ENCODE measurements around the gene LIMCH1.

Gene LIMCH1

GRCh38 chr4:41715155-41715554, 177.2 kb downstream of the LIMCH1 start:
- no peak for TF ChIP-seq CTCF (IDR thresholded peaks at IDR 0.05)
- Histone ChIP-seq H3K4me1 (ENCODE audit: control insufficient read depth in 1 of 2, insufficient read depth in 1 of 2, low read depth in 1 of 2, low read length in 1 of 2) (no peaks in the 10 kb centered on the region), H3K36me3 (no peaks in the 10 kb centered on the region), H3K4me3 (ENCODE audit: low read depth in 1 of 2, low read length in 1 of 2) (no peak overlapping the region), H3K27me3 (peaks cover 20% of the 10 kb centered on the region), H3K9me3 (no peaks in the 10 kb centered on the region), H3K27ac (no peak overlapping the region)

GRCh38 chr4:41718907-41719306, 180.9 kb downstream of the LIMCH1 start:
- Histone ChIP-seq H3K27me3 (peaks cover 34% of the 10 kb centered on the region), H3K27ac (no peak overlapping the region), H3K36me3 (no peaks in the 10 kb centered on the region), H3K4me3 (ENCODE audit: low read depth in 1 of 2, low read length in 1 of 2) (no peak overlapping the region), H3K9me3 (no peaks in the 10 kb centered on the region), H3K4me1 (ENCODE audit: control insufficient read depth in 1 of 2, insufficient read depth in 1 of 2, low read depth in 1 of 2, low read length in 1 of 2) (no peaks in the 10 kb centered on the region)
- no peak for TF ChIP-seq CTCF (IDR thresholded peaks at IDR 0.05)

GRCh38 chr4:41719417-41719816, 181.5 kb downstream of the LIMCH1 start:
- no peaks in the 10 kb centered on the region for H3K9me3 ChIP-seq
- H3K36me3 ChIP-seq: no peaks in the 10 kb centered on the region
- no peak overlapping the region for H3K4me3 ChIP-seq (ENCODE audit: low read depth in 1 of 2, low read length in 1 of 2)
- H3K27me3 ChIP-seq: peaks cover 34% of the 10 kb centered on the region
- H3K27ac ChIP-seq: no peak overlapping the region
- no peak for TF ChIP-seq CTCF (IDR thresholded peaks at IDR 0.05)
- no peaks in the 10 kb centered on the region for H3K4me1 ChIP-seq (ENCODE audit: control insufficient read depth in 1 of 2, insufficient read depth in 1 of 2, low read depth in 1 of 2, low read length in 1 of 2)

- H3K27me3 ChIP-seq: peaks cover 20% of the 10 kb centered on the region
- H3K4me1 ChIP-seq (ENCODE audit: control insufficient read depth in 1 of 2, insufficient read depth in 1 of 2, low read depth in 1 of 2, low read length in 1 of 2): no peaks in the 10 kb centered on the region
- no peak overlapping the region for H3K27ac ChIP-seq
- H3K4me3 ChIP-seq (ENCODE audit: low read depth in 1 of 2, low read length in 1 of 2): no peak overlapping the region
- no peaks in the 10 kb centered on the region for H3K9me3 ChIP-seq
- H3K36me3 ChIP-seq: no peaks in the 10 kb centered on the region
- TF ChIP-seq CTCF (IDR thresholded peaks at IDR 0.05): no peak
These were observed 184.2 kb downstream of the LIMCH1 start for GRCh38 chr4:41722181-41722580.

GRCh38 chr4:41723286-41723685, 185.3 kb downstream of the LIMCH1 start:
- no peaks in the 10 kb centered on the region for H3K4me1 ChIP-seq (ENCODE audit: control insufficient read depth in 1 of 2, insufficient read depth in 1 of 2, low read depth in 1 of 2, low read length in 1 of 2)
- no peaks in the 10 kb centered on the region for H3K36me3 ChIP-seq
- no peak for TF ChIP-seq CTCF (IDR thresholded peaks at IDR 0.05)
- no peak overlapping the region for H3K27ac ChIP-seq
- no peak overlapping the region for H3K4me3 ChIP-seq (ENCODE audit: low read depth in 1 of 2, low read length in 1 of 2)
- peaks cover 27% of the 10 kb centered on the region for H3K27me3 ChIP-seq
- H3K9me3 ChIP-seq: no peaks in the 10 kb centered on the region

- TF ChIP-seq CTCF (IDR thresholded peaks at IDR 0.05): no peak
- H3K36me3 ChIP-seq: no peaks in the 10 kb centered on the region
- peaks cover 42% of the 10 kb centered on the region for H3K27me3 ChIP-seq
- no peaks in the 10 kb centered on the region for H3K4me1 ChIP-seq (ENCODE audit: control insufficient read depth in 1 of 2, insufficient read depth in 1 of 2, low read depth in 1 of 2, low read length in 1 of 2)
- H3K4me3 ChIP-seq (ENCODE audit: low read depth in 1 of 2, low read length in 1 of 2): no peak overlapping the region
- H3K9me3 ChIP-seq: no peaks in the 10 kb centered on the region
- no peak overlapping the region for H3K27ac ChIP-seq
These were observed 187.3 kb downstream of the LIMCH1 start for GRCh38 chr4:41725254-41725653.
